ENCODE measurements around the gene GOLPH3L.
"Not testable (repeated sequence)": the region's sequence is repeated elsewhere in the genome, so short reads cannot be mapped to it uniquely, and the experiment has no call there.

The GOLPH3L gene

GRCh38 chr1:150696995-150697927 is at the start of gene GOLPH3L:
Gene GOLPH3L (minus strand): TSS chr1:150697154. CDS start chr1:150694838, 2,316 bp downstream.
- peak; percentile 99 for DNase-seq

GRCh38 chr1:150730130-150730721 is 33.3 kb upstream of the GOLPH3L start:
- DNase-seq: no peak

- no peak for DNase-seq
Measured at GRCh38 chr1:150724336-150724735, 27.4 kb upstream of the GOLPH3L start.

- no peak for DNase-seq
Measured at GRCh38 chr1:150720703-150721102, 23.7 kb upstream of the GOLPH3L start, which contains the start of gene HORMAD1. Gene HORMAD1 (minus strand): TSS chr1:150720895. CDS start chr1:150719505, 1,390 bp downstream.

DNA sequence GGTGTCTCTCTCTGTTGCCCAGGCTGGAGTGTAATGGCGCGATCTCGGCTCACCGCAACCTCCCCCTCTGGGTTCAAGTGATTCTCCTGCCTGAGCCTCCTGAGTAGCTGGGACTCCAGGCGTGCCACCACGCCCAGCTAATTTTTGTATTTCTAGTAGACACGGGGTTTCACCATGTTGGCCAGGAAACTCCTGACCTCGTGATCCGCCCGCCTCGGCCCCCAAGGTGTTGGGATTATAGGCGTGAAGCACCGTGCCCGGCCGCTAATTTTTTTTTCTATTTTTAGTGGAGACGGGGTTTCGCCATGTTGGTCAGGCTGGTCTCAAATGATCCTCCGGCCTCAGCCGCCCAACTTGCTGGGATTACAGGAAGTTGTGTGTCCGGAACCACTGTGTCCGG is 23.1 kb upstream of the GOLPH3L start:
- DNase-seq: no peak

DNA sequence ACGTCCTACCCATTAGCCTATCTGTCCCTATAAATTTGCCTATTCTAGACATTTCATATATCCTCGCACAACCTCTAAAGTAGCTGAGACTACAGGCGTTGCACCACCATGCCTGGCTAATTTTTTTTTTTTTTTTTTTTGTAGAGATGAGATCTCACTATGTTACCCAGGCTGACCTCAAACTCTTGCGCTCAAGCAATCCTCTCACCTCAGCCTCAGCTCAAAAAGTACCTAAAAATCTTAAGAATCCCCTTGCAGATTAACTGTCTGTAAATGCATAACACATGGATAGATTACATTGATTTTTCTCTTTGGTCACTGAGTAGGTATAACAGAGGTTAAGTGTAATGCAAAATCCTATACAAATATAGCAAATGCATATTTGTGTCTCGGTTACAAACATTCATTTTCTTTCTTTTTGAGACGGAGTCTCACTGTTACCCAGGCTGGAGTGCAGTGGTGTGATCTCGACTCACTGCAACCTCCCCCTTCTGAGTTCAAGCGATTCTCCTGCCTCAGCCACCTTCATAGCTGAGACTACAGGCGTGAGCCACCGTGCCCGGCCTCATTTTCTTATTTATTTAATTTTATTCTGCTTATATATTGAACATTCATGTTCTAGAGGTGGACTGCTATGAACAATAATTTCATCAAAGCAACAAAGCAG is 21.4 kb upstream of the GOLPH3L start:
- DNase-seq: no peak

DNA sequence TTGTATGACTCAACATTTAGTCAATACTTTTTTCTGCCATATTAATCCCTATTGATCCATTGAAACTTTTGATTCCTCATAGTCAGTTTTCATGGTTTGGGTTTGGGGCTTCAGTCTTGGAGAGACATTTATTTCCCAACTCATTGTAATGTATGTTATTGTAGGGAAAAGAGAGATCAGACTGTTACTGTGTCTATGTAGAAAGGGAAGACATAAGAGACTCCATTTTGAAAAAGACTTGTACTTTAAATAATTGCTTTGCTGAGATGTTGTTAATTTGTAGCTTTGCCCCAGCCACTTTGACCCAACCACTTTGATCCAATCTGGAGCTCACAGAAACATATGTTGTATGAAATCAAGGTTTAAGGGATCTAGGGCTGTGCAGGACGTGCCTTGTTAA is 12.1 kb upstream of the GOLPH3L start:
- DNase-seq: not testable (repeated sequence)

DNA sequence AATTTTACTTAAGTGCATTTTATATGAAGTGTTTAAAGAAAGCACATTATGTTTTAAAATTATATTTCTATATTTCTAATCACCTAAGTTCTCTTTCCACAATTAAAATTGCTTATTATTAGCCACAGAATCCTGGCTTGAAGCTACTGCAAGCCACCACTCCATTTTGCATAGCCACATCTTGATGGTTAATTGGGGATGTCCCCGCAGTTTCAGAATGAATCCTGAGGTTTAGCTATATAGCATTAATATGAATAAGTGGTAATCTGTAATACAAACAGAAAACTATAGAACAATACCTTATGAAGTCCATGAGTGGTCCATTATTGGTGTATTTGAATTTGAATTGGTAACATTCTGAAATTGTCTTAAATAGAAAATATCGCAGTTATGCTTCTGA is 11.6 kb upstream of the GOLPH3L start:
- no peak for DNase-seq

DNA sequence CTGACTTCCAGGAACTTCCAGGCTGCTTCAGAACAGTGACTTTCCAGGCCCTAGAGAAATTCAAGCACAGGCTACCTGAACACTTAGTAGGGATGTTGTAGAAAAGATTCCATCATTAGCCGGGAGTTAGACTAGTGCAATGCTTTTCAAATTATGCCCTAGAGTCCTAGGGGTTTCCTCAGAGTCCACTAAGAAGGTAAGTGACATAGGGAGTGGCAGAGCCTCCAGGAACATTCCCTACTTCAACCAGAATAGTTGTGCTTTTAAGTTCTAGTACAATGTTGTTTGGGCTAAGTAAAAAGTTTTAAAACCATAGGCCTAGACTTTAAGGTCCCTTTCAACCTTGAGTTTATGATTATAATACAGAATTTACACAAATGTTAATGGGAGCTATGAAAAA is 9.1 kb upstream of the GOLPH3L start:
- no peak for DNase-seq

GRCh38 chr1:150703427-150703826 is 6.5 kb upstream of the GOLPH3L start:
- DNase-seq: peak; percentile 20

DNA sequence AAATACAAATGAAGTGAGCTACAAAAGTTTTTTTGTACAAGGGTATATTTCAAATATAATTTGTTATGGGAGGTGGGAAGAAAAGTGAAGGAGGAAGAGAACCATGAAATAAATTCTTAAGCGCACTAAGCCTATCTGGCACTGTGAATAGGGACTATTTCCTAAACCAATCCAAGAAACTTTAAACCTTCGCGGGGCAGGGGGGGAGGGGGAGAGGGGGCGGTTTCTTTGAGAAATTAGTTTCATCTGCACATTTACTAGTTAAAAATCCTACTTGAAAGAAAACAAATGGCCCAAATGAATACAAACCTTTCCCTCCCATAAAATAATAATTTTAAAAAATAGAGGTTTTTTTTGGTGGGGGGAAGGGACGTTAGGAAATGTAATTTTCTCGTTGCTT is 364 bp downstream of the GOLPH3L start:
- peak; percentile 42 for DNase-seq

DNA sequence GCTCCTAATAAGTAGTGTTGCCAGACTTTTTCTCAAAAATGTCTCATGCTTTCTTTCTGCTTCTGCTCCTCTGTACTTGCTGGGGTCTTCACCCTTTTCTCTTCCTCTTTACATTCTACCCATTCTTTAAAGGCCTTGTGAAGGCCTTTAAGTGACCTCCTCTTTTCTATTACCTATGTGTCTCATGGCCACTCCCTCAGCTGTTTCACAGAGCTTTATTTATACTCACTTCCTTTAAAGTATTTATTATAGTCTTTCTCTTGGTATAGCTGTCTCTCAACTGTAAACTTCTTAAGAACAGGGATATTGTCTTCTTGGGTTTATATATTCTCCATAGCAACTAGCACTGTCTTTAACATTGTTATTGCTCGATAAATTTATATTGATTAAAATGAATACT is 792 bp downstream of the GOLPH3L start:
- DNase-seq: no peak

DNA sequence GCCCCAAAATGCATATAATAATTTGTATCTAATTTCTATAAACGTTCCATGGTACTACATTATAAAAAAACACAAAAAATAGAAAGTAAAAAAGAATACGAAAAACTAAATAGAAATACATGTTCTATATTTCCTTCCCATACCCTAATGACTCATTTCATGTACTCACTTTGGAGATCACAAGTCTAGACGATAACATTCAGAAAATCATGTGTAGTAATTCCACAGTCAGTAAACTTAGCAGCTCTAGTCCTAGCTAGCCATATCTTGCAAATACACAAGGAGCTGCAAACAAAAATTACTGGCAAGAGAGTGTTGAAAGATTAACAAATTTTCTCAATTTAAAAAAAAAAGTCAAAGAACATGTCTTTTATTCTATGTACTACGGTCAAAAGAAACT is 1.4 kb downstream of the GOLPH3L start:
- no peak for DNase-seq

GRCh38 chr1:150692720-150693119 is 4.2 kb downstream of the GOLPH3L start:
- DNase-seq: no peak

DNA sequence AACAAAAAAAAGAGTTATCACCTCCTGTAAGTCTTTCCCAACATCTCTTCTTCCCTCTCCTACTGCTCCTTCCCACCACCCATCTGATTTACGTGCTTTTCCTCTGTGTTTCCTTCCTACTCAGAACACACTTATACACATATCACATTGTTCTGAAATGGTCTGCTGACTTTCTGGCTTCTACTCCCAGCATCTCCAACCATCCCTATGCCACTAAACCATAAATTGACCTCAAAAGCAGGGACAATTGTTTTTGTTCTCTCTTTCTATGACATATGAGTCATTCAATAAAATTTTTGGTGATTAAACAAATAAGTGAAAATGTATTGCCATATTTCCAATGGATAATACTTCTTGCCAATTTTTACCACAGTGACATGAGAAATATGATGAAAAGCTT is 8.2 kb downstream of the GOLPH3L start:
- DNase-seq: no peak

DNA sequence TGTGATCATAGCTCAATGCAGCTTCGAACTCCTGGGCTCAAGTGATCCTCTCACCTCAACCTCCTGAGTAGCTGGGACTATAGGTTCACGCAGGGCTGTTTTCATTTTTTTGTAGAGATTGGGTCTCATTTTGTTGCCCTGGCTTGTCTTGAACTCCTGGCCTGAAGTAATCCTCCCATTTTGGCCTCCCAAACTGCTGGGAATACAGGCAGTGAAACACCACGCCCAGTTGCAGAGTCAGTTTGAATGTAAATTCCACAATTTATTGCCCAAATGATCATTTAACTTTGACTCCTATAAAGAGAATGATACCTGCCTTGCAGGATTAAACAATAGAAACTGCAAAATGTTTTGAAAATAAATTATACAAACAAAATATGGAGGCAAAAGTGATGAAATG is 10.7 kb downstream of the GOLPH3L start:
- no peak for DNase-seq

DNA sequence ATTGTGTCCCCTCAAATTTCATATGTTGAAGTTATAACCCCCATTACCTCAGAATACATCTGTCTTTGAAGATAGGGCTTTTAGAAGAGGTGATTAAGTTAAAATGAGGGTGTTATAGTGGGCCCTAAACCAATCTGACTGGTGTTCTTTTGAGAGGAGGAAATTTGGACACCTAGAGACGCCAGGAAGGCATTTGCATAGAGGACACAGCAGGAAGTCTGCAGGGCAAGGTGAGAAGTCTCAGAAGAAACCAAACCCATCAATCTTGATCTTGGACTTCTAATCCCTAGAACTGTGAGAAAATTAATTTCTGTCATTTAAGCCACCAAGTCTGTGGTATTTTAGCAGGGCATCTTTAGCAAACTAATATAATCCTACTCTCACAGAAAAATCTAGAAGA is 13.0 kb downstream of the GOLPH3L start:
- no peak for DNase-seq

- no peak for DNase-seq
Measured at GRCh38 chr1:150678988-150679387, 18.0 kb downstream of the GOLPH3L start.

DNA sequence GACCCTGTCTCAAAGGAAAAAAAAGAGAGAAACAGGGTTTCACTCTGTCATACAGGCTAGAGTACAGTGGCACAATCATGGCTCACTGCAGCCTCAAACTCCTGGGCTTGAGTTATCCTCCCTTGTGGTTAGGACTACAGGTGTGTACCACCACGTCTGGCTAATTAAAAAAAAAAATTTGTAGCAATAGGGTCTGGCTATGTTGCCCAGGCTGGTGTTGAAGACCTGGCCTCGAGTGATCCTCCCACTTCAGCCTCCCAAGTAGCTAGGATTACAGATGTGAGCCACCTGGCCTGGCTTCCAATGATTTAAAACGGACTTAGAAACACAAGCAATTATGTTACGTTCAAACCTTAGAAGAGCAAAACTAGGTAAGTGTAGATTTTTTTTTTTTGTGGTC is 22.1 kb downstream of the GOLPH3L start:
- no peak for DNase-seq

DNA sequence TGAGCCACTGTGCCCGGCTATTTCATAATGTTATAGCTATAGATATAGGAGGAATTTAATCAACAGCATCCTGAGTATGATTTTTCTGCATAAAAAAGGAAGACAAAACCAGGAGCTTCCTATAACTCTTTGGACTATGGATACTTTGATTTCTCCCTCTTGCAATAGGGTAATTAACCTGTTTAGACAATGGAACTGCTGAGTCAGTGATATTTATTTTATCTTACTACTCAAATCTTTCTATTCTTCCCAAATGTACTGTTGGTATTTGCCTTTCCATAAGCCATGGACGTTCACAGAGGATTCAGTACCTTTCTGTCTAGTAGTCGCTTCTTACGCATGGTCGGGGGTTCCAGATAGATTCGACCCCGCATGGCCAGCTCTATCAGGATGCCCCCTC is 33.6 kb downstream of the GOLPH3L start:
- DNase-seq: no peak

GRCh38 chr1:150662811-150663210 is 34.1 kb downstream of the GOLPH3L start:
- no peak for DNase-seq

DNA sequence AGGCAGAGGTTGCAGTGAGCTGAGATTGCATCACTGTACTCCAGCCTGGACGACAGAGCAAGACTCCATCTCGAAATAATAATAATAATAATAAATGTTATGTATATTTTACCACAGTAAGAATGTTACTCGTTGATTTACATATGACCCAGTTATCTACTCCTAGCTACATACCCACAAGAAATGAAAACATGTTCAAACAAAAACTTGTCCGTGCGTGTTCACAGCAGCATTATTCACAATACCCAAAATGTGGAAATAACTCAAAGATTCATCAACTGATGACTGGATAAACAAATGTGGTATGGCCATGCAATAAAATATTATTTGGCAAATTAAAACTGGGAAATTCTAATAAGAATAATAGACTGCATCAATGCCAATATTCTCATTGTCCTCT is 35.8 kb downstream of the GOLPH3L start:
- no peak for DNase-seq

DNA sequence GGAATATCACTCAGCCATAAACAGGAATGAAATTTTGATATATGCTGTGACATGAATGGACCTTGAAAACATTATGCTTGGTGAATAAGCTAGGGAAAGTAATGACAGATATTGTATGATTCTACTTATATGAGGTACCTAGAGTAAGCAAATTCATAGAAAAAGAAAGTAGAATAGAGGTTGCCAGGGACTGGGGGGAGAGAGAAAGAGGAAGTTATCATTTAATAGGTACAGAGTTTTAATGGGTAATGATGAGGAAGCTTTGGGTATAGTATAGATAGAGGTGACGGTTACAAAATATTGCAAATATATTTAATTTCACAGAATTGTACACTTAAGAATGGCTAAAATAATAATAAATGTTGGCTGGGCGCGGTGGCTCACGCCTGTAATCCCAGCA is 36.4 kb downstream of the GOLPH3L start:
- no peak for DNase-seq

DNA sequence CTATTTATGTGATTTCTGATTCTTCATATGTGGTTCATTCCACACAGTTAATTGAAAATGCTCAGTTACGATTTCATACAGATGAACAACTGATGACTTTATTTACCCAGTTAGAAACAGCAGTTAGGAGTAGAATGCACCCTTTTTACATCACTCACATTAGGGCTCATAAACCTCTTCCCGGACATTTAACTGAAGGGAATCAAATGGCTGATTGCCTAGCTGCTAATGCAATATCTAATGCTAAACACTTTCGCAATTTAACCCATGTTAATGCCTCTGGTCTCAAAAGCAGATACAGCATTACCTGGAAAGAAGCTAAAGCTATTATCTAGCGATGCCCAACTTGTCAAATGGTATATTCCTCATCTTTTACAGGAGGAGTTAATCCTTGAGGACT is 39.9 kb downstream of the GOLPH3L start:
- not testable (repeated sequence) for DNase-seq
